ENCODE measurements around the gene AARSD1.
"Not testable (repeated sequence)": the region's sequence is repeated elsewhere in the genome, so short reads cannot be mapped to it uniquely, and the experiment has no call there.

AARSD1 gene

GRCh38 chr17:42919522-42920077, 44.7 kb downstream of the AARSD1 start:
- not testable (repeated sequence) for DNase-seq

- DNase-seq: no peak
These were observed 45.2 kb downstream of the AARSD1 start for GRCh38 chr17:42918902-42919521.

GRCh38 chr17:42917236-42917603, 47.0 kb downstream of the AARSD1 start:
- no peak for DNase-seq

- not testable (repeated sequence) for DNase-seq
These were observed 47.6 kb downstream of the AARSD1 start for GRCh38 chr17:42916388-42917235.

- DNase-seq: not testable (repeated sequence)
These were observed 49.0 kb downstream of the AARSD1 start for GRCh38 chr17:42915288-42915687.

GRCh38 chr17:42913981-42914617, 50.2 kb downstream of the AARSD1 start:
- no peak for DNase-seq

- DNase-seq: no peak
These were observed 50.7 kb downstream of the AARSD1 start for GRCh38 chr17:42913522-42913921.

GRCh38 chr17:42908872-42909700, 55.2 kb downstream of the AARSD1 start:
- no peak for DNase-seq

GRCh38 chr17:42906772-42907446, 57.3 kb downstream of the AARSD1 start:
- no peak for DNase-seq

- no peak for DNase-seq
These were observed 60.2 kb downstream of the AARSD1 start for GRCh38 chr17:42904110-42904469.

- no peak for DNase-seq
These were observed 62.6 kb downstream of the AARSD1 start for GRCh38 chr17:42901535-42902229.

All from fibroblast of skin of scalp (primary cell).